GM12865 (cell line): ENCODE data around the gene EEF1AKMT3.

Experiments
- DNase-seq: peaks from one replicate; pipeline ENCODE4 v3.0.0; 2010; ENCODE audit warnings: low read depth
- H3K4me3 ChIP-seq: 2 replicates; pipeline ENCODE4 v1.5.1; 2011; ENCODE audit warnings: mild to moderate bottlenecking, low read depth, low read length, control low read depth
- CTCF ChIP-seq: IDR thresholded peaks from 2 replicates; pipeline ENCODE4 v1.5.1; 2011; ENCODE audit warnings: low read length, control low read depth, low read depth, inconsistent platforms; ENCODE audit not compliant: insufficient read depth; ENCODE audit errors: missing control alignments

The EEF1AKMT3 gene

GRCh38 chr12:57725851-57726150 is 46.6 kb upstream of the EEF1AKMT3 start:
- no peak overlapping the region for H3K4me3 ChIP-seq
- TF ChIP-seq CTCF: no peak
- DNase-seq: no peak

- no peak for DNase-seq
- H3K4me3 ChIP-seq: no peak overlapping the region
These were observed 46.1 kb upstream of the EEF1AKMT3 start for GRCh38 chr12:57726151-57726883.

GRCh38 chr12:57726884-57727757 is 45.3 kb upstream of the EEF1AKMT3 start:
- H3K4me3 ChIP-seq: no peak overlapping the region
- no peak for DNase-seq
- no peak for TF ChIP-seq CTCF

More at GRCh38 chr12:57726151-57726883, 46.1 kb upstream of the EEF1AKMT3 start:
- TF ChIP-seq CTCF: no peak

GRCh38 chr12:57727758-57728395 is 44.5 kb upstream of the EEF1AKMT3 start:
- DNase-seq: no peak
- no peak for TF ChIP-seq CTCF
- no peak overlapping the region for H3K4me3 ChIP-seq

- no peak overlapping the region for H3K4me3 ChIP-seq
- DNase-seq: no peak
- no peak for TF ChIP-seq CTCF
These were observed 43.0 kb upstream of the EEF1AKMT3 start for GRCh38 chr12:57729321-57729844.

- DNase-seq: no peak
- no peak for TF ChIP-seq CTCF
- H3K4me3 ChIP-seq: no peak overlapping the region
These were observed 41.9 kb upstream of the EEF1AKMT3 start for GRCh38 chr12:57730336-57731067.
